CD14-positive monocyte (primary cell): ENCODE results near the gene MYL6. TPM values are rescaled to one million over a fixed set of nuclear protein-coding genes. Genes with fewer than 3 reads are reported as not detected.

Experiments
- DNase-seq, 3 donors: peaks; one replicate each; pipeline ENCODE4 v3.0.0-alpha.2; 2011 to 2022
- H2AFZ ChIP-seq: 2 replicates; pipeline ENCODE4 v1.6.0; 2012; ENCODE audit warnings: mild to moderate bottlenecking, low read depth, low read length, inconsistent platforms; ENCODE audit not compliant: insufficient read depth, poor library complexity, severe bottlenecking
- H3K27ac ChIP-seq, 2 donors: 1 replicate in 1 of 2; 2 replicates in 1 of 2; pipeline ENCODE4 v1.5.1; 2012 to 2013; ENCODE audit warnings: low read length in 2 of 2, control low read depth in 1 of 2, inconsistent platforms in 1 of 2, low read depth in 1 of 2, mild to moderate bottlenecking in 1 of 2
- H3K27me3 ChIP-seq, 2 donors: one replicate each; pipeline versions ENCODE4 v1.6.0 to v1.6.1; 2011 to 2013; ENCODE audit warnings: low read length in 2 of 2; ENCODE audit not compliant: control insufficient read depth in 2 of 2, insufficient read depth in 2 of 2
- H3K36me3 ChIP-seq, 2 donors: replicated peaks in 1 of 2; 1 replicate in 1 of 2; 2 replicates in 1 of 2; pipeline versions ENCODE4 v1.5.1 to v1.6.1; 2012 to 2013; ENCODE audit warnings: low read length in 2 of 2, control low read depth in 1 of 2, inconsistent platforms in 1 of 2, mild to moderate bottlenecking in 1 of 2; ENCODE audit not compliant: insufficient read depth in 2 of 2, control insufficient read depth in 1 of 2
- H3K4me1 ChIP-seq, 2 donors: 1 replicate in 1 of 2; 2 replicates in 1 of 2; pipeline versions ENCODE4 v1.5.1 to v1.6.1; 2012 to 2013; ENCODE audit warnings: low read length in 2 of 2, control low read depth in 1 of 2, inconsistent platforms in 1 of 2, mild to moderate bottlenecking in 1 of 2, moderate library complexity in 1 of 2; ENCODE audit not compliant: insufficient read depth in 2 of 2, control insufficient read depth in 1 of 2
- H3K4me2 ChIP-seq: replicated peaks from 2 replicates; pipeline ENCODE3; 2012; ENCODE audit warnings: low read length, moderate library complexity, mild to moderate bottlenecking; ENCODE audit not compliant: poor library complexity, severe bottlenecking; ENCODE audit errors: extremely low read depth
- H3K4me3 ChIP-seq, 3 experiments: fragments of 200-600 bp in 1 of 3; sonication (generic) in 1 of 3; replicated peaks in 1 of 3; 1 replicate in 2 of 3; 2 replicates in 1 of 3; pipeline ENCODE4 v1.5.1; 2011 to 2013; ENCODE audit warnings: low read length in 3 of 3, mild to moderate bottlenecking in 3 of 3, control low read depth in 2 of 3, low read depth in 2 of 3, inconsistent platforms in 1 of 3, moderate library complexity in 1 of 3
- H3K79me2 ChIP-seq: 2 replicates; pipeline ENCODE4 v1.6.0; 2012; ENCODE audit warnings: mild to moderate bottlenecking, control low read depth, inconsistent platforms, low read length, moderate library complexity; ENCODE audit not compliant: insufficient read depth
- H3K9ac ChIP-seq: 2 replicates; pipeline ENCODE4 v1.6.0; 2017; ENCODE audit warnings: low read length, mild to moderate bottlenecking; ENCODE audit not compliant: insufficient read depth, poor library complexity, severe bottlenecking
- H3K9me3 ChIP-seq, 2 donors: replicated peaks in 1 of 2; 1 replicate in 1 of 2; 2 replicates in 1 of 2; pipeline versions ENCODE4 v1.5.1 to v1.6.1; 2012 to 2013; ENCODE audit warnings: low read length in 2 of 2, control low read depth in 1 of 2; ENCODE audit not compliant: control insufficient read depth in 1 of 2, insufficient read depth in 1 of 2
- H4K20me1 ChIP-seq: 2 replicates; pipeline ENCODE4 v1.6.0; 2012; ENCODE audit warnings: mild to moderate bottlenecking, low read length, control low read depth, moderate library complexity; ENCODE audit not compliant: insufficient read depth
- H3K27ac Mint-ChIP-seq, 7 donors: one replicate each; pipeline ENCODE4 v1.8.0; 2020; ENCODE audit warnings: mild to moderate bottlenecking in 7 of 7, mixed read lengths in 7 of 7, moderate library complexity in 6 of 7, inconsistent platforms in 2 of 7
- H3K27me3 Mint-ChIP-seq, 3 donors: one replicate each; pipeline ENCODE4 v1.8.0; 2021 to 2022; ENCODE audit warnings: low read depth in 3 of 3, mild to moderate bottlenecking in 3 of 3, mixed read lengths in 3 of 3, moderate library complexity in 3 of 3, inconsistent platforms in 1 of 3
- H3K36me3 Mint-ChIP-seq, 2 donors: one replicate each; pipeline ENCODE4 v1.8.0; 2020; ENCODE audit warnings: mixed read lengths in 2 of 2, inconsistent platforms in 1 of 2, mild to moderate bottlenecking in 1 of 2
- H3K4me1 Mint-ChIP-seq: one replicate; pipeline ENCODE4 v1.8.0; 2020; ENCODE audit warnings: mild to moderate bottlenecking, mixed read lengths
- H3K4me3 Mint-ChIP-seq, 2 donors: one replicate each; pipeline ENCODE4 v1.8.0; 2020; ENCODE audit warnings: mild to moderate bottlenecking in 2 of 2, mixed read lengths in 2 of 2, moderate library complexity in 1 of 2
- H3K9me3 Mint-ChIP-seq, 7 donors: one replicate each; pipeline ENCODE4 v1.8.0; 2020 to 2022; ENCODE audit warnings: mixed read lengths in 7 of 7, mild to moderate bottlenecking in 6 of 7, moderate library complexity in 6 of 7, inconsistent platforms in 2 of 7
- CTCF ChIP-seq: fragments of 200-600 bp; IDR thresholded peaks from one replicate; pipeline ENCODE4 v1.8.0; 2022; ENCODE audit warnings: antibody characterized with exemption, mild to moderate bottlenecking
- WGBS: methylation state at CpG from one replicate; pipeline ENCODE4 v1.1.5; 2013; ENCODE audit warnings: missing lambda C conversion rate; ENCODE audit not compliant: insufficient coverage; 5-methylcytosine and 5-hydroxymethylcytosine counted together
- intact Hi-C, 2 donors: fragments of 100-400 bp; cut with micrococcal nuclease; formaldehyde crosslinking; loops; one replicate each; pipeline versions ENCODE4 v1.15.0 to v1.15.1; 2023
- polyA plus RNA-seq, 3 donors: library from polyadenylated mRNA; depleted of rRNA in 1 of 3; unstranded in 2 of 3; stranded (reverse) in 1 of 3; fragments of 300-500 nt in 2 of 3; fragments of >200 nt in 1 of 3; fragmentation: Illumina TruSeq in 2 of 3; gene quantifications; 1 replicate in 2 of 3; 2 replicates in 1 of 3; pipeline ENCODE4 v1.2.3, GENCODE V29; 2012 to 2021

The MYL6 gene
- polyA plus RNA-seq, 3 donors, result 1,962 to 3,939 (median 3,189) TPM

- no peak overlapping the region for H3K4me3 ChIP-seq
- H3K36me3 Mint-ChIP-seq, result no peaks in the 10 kb centered on the region
- H3K27me3 ChIP-seq, result no peaks in the 10 kb centered on the region
- DNase-seq, result no peak
- H3K4me3 Mint-ChIP-seq, result no peak overlapping the region
- peaks cover 0 to 2% (median 0%) of the 10 kb centered on the region in 3 donors for H3K27me3 Mint-ChIP-seq
- no peaks in the 10 kb centered on the region for H3K9me3 ChIP-seq
- H3K4me1 Mint-ChIP-seq, result peaks cover 4% of the 10 kb centered on the region
- no peaks in the 10 kb centered on the region for H3K36me3 ChIP-seq
- no peaks in the 10 kb centered on the region for H3K9me3 Mint-ChIP-seq
- H3K4me1 ChIP-seq, result no peaks in the 10 kb centered on the region
- intact Hi-C loops, result loop anchor here (10.0 kb wide), 2 partner anchors 57 to 267 kb away; partner anchors contain the start of genes SPRYD4 (in 2 of the 2) and ANKRD52 (in 1 of the 2)
- H2AFZ ChIP-seq, result no peak overlapping the region
- 100% methylated on average over 2 of the region's 9 CpGs for WGBS
- no peak for TF ChIP-seq CTCF
- no peak overlapping the region for H3K27ac ChIP-seq
- H4K20me1 ChIP-seq, result no peaks in the 10 kb centered on the region
- no peaks in the 10 kb centered on the region for H3K79me2 ChIP-seq
- H3K9ac ChIP-seq, result no peak overlapping the region
- H3K4me2 ChIP-seq, result no peak overlapping the region
- H3K27ac Mint-ChIP-seq, result no peak overlapping the region
Observed at GRCh38 chr12:56197921-56198635, 39.9 kb downstream of the MYL6 start.

GRCh38 chr12:56198836-56199235, 40.7 kb downstream of the MYL6 start:
- intact Hi-C loops, result loop anchor here (10.0 kb wide), 2 partner anchors 56 to 266 kb away; partner anchors contain the start of genes SPRYD4 (in 2 of the 2) and ANKRD52 (in 1 of the 2)
- WGBS, result 100% methylated on average over 1 of the region's 1 CpG
- H3K36me3 Mint-ChIP-seq, result no peaks in the 10 kb centered on the region
- H3K27ac Mint-ChIP-seq, result no peak overlapping the region
- no peak overlapping the region for H3K4me2 ChIP-seq
- no peak overlapping the region for H2AFZ ChIP-seq
- H3K4me3 ChIP-seq, result no peak overlapping the region
- H3K27ac ChIP-seq, result no peak overlapping the region
- H3K36me3 ChIP-seq, result peaks cover 0 to under 1% of the 10 kb centered on the region in 2 donors
- no peaks in the 10 kb centered on the region for H3K4me1 Mint-ChIP-seq
- H3K27me3 ChIP-seq, result no peaks in the 10 kb centered on the region
- H3K9me3 Mint-ChIP-seq, result no peaks in the 10 kb centered on the region
- peaks cover 0 to 2% (median 0%) of the 10 kb centered on the region in 3 donors for H3K27me3 Mint-ChIP-seq
- DNase-seq, result no peak
- no peak overlapping the region for H3K4me3 Mint-ChIP-seq
- no peaks in the 10 kb centered on the region for H3K4me1 ChIP-seq
- TF ChIP-seq CTCF, result no peak
- H3K9ac ChIP-seq, result no peak overlapping the region
- H3K9me3 ChIP-seq, result no peaks in the 10 kb centered on the region
- H3K79me2 ChIP-seq, result no peaks in the 10 kb centered on the region
- H4K20me1 ChIP-seq, result no peaks in the 10 kb centered on the region
